T-helper 1 cell treated with Interleukin-12 subunit alpha and Interleukin-12 subunit beta and Interleukin-4 antibody, amounts not matched to agents 30 μg/mL and 1 μg/mL, for 36 hours (primary cell): ENCODE data around the gene MRAP2.
"Not testable (repeated sequence)": the region's sequence is repeated elsewhere in the genome, so short reads cannot be mapped to it uniquely, and the experiment has no call there.

ENCODE experiments used
- H3K27ac Mint-ChIP-seq: one replicate; pipeline ENCODE4 v1.8.0; 2021; ENCODE audit warnings: mild to moderate bottlenecking, mixed read lengths
- H3K27me3 Mint-ChIP-seq: one replicate; pipeline ENCODE4 v1.8.0; 2021; ENCODE audit warnings: low read depth, mixed read lengths
- H3K36me3 Mint-ChIP-seq: one replicate; pipeline ENCODE4 v1.8.0; 2021; ENCODE audit warnings: low read depth, mixed read lengths
- H3K4me1 Mint-ChIP-seq: one replicate; pipeline ENCODE4 v1.8.0; 2021; ENCODE audit warnings: low read depth, mixed read lengths
- H3K4me3 Mint-ChIP-seq: one replicate; pipeline ENCODE4 v1.8.0; 2021; ENCODE audit warnings: mild to moderate bottlenecking, moderate library complexity, mixed read lengths
- H3K9me3 Mint-ChIP-seq: one replicate; pipeline ENCODE4 v1.8.0; 2021; ENCODE audit warnings: mixed read lengths

Gene MRAP2

GRCh38 chr6:84050408-84050807 lies 16.8 kb downstream of the MRAP2 start:
- no peaks in the 10 kb centered on the region for H3K36me3 Mint-ChIP-seq
- H3K27me3 Mint-ChIP-seq, result no peaks in the 10 kb centered on the region
- no peaks in the 10 kb centered on the region for H3K9me3 Mint-ChIP-seq
- no peaks in the 10 kb centered on the region for H3K4me1 Mint-ChIP-seq
- no peak overlapping the region for H3K4me3 Mint-ChIP-seq
- H3K27ac Mint-ChIP-seq, result no peak overlapping the region

DNA sequence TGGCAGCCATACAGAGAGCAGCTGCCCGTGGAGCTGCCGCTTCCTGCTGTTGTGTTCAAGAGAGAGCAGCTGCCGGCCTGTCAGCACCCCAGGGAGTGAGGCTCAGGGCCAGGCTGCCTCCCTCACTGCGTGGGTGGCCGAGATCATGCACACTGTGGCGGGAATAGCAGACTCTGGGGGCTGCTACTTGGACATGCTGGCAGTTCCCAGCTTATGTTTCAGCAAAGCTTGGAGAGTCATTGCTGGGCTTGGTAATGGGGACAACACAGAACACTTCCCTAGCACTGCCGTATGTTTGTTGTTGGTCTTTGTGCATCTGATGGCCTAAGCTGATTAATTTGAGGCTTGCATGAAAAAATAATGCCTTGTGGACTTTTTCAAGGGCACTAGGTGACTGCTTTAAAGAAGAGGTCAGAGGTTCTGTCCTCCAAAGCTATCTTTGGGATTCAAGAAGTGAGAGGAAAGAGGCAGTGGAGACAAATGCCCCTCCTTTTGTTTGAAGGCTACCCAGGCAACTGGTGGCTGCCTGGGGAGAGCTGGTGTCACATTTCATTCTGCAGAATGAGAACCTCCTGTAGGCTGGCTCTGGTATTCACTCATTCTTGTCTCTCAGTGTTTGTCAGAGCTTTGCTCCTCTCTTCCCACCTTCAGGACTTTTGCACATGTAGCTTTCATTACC lies 18.8 kb downstream of the MRAP2 start:
- Mint-ChIP-seq H3K27me3 (no peaks in the 10 kb centered on the region), H3K4me3 (no peak overlapping the region), H3K4me1 (no peaks in the 10 kb centered on the region)

GRCh38 chr6:84052883-84053241 lies 19.3 kb downstream of the MRAP2 start:
- H3K36me3 Mint-ChIP-seq, result no peaks in the 10 kb centered on the region
- no peak overlapping the region for H3K4me3 Mint-ChIP-seq
- no peaks in the 10 kb centered on the region for H3K4me1 Mint-ChIP-seq
- H3K9me3 Mint-ChIP-seq, result no peaks in the 10 kb centered on the region
- H3K27ac Mint-ChIP-seq, result no peak overlapping the region
- H3K27me3 Mint-ChIP-seq, result no peaks in the 10 kb centered on the region

More for the DNA sequence above, 18.8 kb downstream of the MRAP2 start:
- no peaks in the 10 kb centered on the region for H3K36me3 Mint-ChIP-seq
- H3K9me3 Mint-ChIP-seq, result no peaks in the 10 kb centered on the region
- H3K27ac Mint-ChIP-seq, result no peak overlapping the region

DNA sequence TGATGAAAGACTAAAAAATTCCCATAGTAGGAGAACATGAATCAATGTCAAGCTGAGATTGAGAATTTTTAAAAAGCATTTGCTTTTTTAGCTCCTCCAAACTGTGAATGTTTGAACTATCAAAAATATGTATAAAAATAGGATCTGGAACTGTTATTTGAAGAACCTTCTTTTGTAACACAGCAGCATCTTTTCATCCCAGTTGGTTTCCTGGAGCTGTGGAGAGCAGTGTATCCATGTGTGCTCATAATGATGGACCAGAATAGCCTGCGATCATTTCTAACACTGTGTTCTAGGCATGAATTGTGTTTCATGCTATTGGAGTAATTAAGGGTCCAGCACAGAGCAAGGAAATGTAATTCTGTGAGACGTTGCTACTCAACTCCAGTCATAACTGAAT lies 22.1 kb downstream of the MRAP2 start:
- no peaks in the 10 kb centered on the region for H3K4me1 Mint-ChIP-seq
- no peak overlapping the region for H3K4me3 Mint-ChIP-seq
- no peak overlapping the region for H3K27ac Mint-ChIP-seq
- no peaks in the 10 kb centered on the region for H3K36me3 Mint-ChIP-seq
- no peaks in the 10 kb centered on the region for H3K9me3 Mint-ChIP-seq
- H3K27me3 Mint-ChIP-seq, result no peaks in the 10 kb centered on the region

DNA sequence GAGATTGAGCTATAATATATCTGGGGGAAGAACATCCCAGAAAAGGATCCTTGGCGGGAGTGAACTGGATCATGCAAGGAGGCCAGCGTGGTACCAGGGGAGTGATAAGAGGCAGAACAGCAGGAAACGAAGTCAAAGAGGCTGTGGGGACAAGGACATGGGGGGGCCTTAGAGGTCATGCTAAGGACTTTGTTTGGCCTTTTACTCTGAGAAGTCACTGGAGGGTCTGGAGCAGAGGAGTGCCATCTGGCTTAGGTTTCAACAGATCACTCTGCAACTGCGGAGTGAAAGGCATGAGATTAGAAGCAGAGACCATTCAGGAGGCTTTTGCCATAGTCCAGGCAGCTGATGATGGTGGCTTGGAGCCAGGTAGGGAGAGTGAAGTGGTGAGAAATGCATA lies 24.3 kb downstream of the MRAP2 start:
- no peaks in the 10 kb centered on the region for H3K27me3 Mint-ChIP-seq
- no peaks in the 10 kb centered on the region for H3K4me1 Mint-ChIP-seq
- H3K9me3 Mint-ChIP-seq, result no peaks in the 10 kb centered on the region
- no peak overlapping the region for H3K4me3 Mint-ChIP-seq
- H3K36me3 Mint-ChIP-seq, result no peaks in the 10 kb centered on the region
- H3K27ac Mint-ChIP-seq, result no peak overlapping the region

DNA sequence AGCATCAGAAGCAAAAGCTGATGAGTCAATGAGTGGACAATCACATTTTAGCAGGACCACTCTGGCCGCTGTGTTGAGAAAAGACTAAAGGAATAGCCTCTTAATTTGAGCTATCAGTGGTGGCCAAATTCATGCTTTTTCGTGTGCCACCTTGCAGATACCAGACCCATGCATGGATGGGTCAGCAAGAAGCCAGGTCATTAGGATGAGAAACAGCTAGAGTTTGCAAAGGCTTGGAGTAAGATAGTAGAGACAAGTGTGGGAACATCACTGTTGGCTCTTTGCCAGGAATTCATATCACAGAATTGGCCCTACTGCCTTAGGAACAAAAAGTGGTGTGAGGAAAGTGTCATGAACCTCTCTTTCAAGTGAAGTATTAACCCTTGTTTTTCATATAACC lies 25.5 kb downstream of the MRAP2 start:
- Mint-ChIP-seq H3K27ac (no peak overlapping the region), H3K9me3 (no peaks in the 10 kb centered on the region), H3K4me1 (no peaks in the 10 kb centered on the region), H3K27me3 (no peaks in the 10 kb centered on the region), H3K36me3 (no peaks in the 10 kb centered on the region), H3K4me3 (no peak overlapping the region)

DNA sequence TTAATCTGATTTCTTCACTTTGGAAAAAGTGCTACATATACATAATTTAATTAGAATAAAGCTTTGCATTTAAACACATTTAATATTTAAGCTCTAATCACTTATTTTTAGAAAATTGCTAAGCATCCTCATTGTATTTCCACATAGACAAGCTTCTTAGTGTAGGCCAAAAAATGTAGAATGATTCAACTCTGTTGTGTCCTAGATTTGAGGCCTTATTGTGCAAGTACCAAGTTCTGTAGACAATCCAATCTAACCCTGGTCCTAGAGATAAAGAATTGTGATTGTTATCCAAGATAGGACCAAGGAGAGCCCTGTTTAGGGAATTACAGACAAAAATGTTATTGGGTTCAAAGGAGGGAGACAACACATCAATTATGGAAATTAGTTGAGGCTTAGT lies 27.6 kb downstream of the MRAP2 start:
- H3K27ac Mint-ChIP-seq, result no peak overlapping the region
- H3K4me1 Mint-ChIP-seq, result no peaks in the 10 kb centered on the region
- no peak overlapping the region for H3K4me3 Mint-ChIP-seq
- H3K27me3 Mint-ChIP-seq, result no peaks in the 10 kb centered on the region
- no peaks in the 10 kb centered on the region for H3K9me3 Mint-ChIP-seq
- H3K36me3 Mint-ChIP-seq, result no peaks in the 10 kb centered on the region

DNA sequence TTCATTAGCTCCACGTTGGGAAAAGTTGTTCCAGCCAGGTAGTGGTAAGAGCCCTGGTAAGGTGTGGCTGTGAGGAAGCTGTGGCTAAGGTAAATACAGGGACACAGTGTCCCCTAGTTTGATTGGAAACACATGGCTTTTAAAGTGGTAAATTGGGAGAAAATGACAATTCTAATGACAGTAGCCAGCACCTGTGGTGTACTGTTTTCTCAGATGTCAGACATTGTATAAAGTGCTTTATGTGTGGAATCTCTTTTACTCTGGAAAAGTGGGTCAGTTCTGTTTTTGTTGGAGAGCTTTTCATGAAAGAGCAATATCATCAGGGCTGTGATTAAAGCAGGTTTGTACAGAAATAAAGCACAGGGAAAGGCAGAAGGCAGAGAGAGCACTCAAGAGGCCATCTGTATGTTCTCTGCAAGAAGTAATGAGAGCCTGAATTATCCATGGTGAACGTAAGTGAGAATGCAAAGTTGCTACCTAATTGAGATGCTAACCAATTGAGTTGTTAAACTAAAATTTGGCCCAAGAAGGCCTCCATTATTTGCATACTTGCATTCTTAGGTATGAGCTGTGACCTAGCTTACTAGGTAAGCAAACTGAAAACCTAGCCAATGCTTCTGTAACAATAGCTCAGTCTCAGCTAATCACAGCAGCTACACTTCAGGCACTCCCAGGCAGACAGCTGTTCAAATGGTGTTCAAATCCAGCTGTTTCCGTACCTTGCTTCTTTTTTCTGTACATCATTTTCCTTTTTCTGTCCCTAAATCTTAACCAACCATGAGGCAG lies 28.2 kb downstream of the MRAP2 start:
- no peaks in the 10 kb centered on the region for H3K36me3 Mint-ChIP-seq
- H3K27me3 Mint-ChIP-seq, result no peaks in the 10 kb centered on the region
- no peak overlapping the region for H3K27ac Mint-ChIP-seq
- H3K4me1 Mint-ChIP-seq, result no peaks in the 10 kb centered on the region
- no peak overlapping the region for H3K4me3 Mint-ChIP-seq
- no peaks in the 10 kb centered on the region for H3K9me3 Mint-ChIP-seq

- Mint-ChIP-seq H3K4me1 (no peaks in the 10 kb centered on the region), H3K4me3 (no peak overlapping the region), H3K27me3 (no peaks in the 10 kb centered on the region), H3K27ac (no peak overlapping the region), H3K36me3 (no peaks in the 10 kb centered on the region), H3K9me3 (no peaks in the 10 kb centered on the region)
These were observed 29.1 kb downstream of the MRAP2 start for GRCh38 chr6:84062519-84063154.

GRCh38 chr6:84065693-84066290 lies 32.2 kb downstream of the MRAP2 start:
- H3K9me3 Mint-ChIP-seq, result no peaks in the 10 kb centered on the region
- H3K36me3 Mint-ChIP-seq, result no peaks in the 10 kb centered on the region
- H3K27ac Mint-ChIP-seq, result no peak overlapping the region
- H3K4me3 Mint-ChIP-seq, result no peak overlapping the region
- peaks cover 3% of the 10 kb centered on the region for H3K27me3 Mint-ChIP-seq
- no peaks in the 10 kb centered on the region for H3K4me1 Mint-ChIP-seq

GRCh38 chr6:84066536-84066935 lies 33.0 kb downstream of the MRAP2 start:
- Mint-ChIP-seq H3K4me1 (no peaks in the 10 kb centered on the region), H3K27ac (no peak overlapping the region), H3K27me3 (peaks cover 3% of the 10 kb centered on the region), H3K9me3 (no peaks in the 10 kb centered on the region), H3K4me3 (no peak overlapping the region), H3K36me3 (no peaks in the 10 kb centered on the region)

GRCh38 chr6:84068873-84069272 lies 35.3 kb downstream of the MRAP2 start:
- H3K27ac Mint-ChIP-seq, H3K36me3 Mint-ChIP-seq, H3K4me1 Mint-ChIP-seq, H3K27me3 Mint-ChIP-seq, H3K4me3 Mint-ChIP-seq, H3K9me3 Mint-ChIP-seq: not testable (repeated sequence)

GRCh38 chr6:84072442-84072997 lies 38.9 kb downstream of the MRAP2 start:
- no peak overlapping the region for H3K27ac Mint-ChIP-seq
- peaks cover 3% of the 10 kb centered on the region for H3K27me3 Mint-ChIP-seq
- H3K4me1 Mint-ChIP-seq, result no peaks in the 10 kb centered on the region
- H3K36me3 Mint-ChIP-seq, result no peaks in the 10 kb centered on the region
- H3K4me3 Mint-ChIP-seq, result no peak overlapping the region
- H3K9me3 Mint-ChIP-seq, result no peaks in the 10 kb centered on the region

DNA sequence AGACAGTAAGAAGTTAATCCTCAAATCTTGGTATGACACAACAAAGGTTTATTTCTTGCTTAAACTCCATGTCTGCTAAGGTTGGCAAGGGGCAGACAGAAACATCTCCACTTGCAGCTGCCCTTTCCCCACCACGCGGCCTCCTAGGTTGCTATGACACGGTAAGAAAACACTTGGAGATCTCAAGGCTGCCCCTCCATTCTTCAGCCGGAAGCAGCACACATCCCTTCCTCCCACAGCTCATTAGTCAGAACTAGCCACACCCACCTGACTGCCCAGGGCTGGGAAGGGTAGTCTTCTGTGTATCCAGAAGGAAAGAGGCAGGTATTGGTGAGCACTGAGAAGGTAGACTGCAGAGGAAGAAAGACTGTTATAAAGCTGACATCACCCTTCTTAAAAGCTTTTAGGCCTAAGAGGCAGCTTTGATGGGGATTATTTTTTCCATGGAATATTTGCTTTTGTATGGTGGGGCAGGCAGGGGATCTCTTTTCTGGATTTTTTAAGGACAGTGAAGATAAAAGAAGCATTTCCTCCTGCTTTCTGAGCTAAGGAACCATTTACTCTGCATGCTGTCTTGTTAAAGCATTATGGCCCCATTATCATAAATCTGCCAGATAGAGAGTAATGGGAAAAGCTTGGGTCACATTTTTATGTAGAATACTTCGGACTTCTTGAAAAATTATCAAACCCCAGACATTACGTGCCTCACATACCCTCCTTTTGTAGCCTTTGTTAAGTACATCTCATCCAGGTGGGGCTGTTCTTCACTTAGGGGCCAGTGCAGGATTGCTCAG lies 41.6 kb downstream of the MRAP2 start:
- H3K4me1 Mint-ChIP-seq, result no peaks in the 10 kb centered on the region
- H3K27me3 Mint-ChIP-seq, result no peaks in the 10 kb centered on the region
- H3K9me3 Mint-ChIP-seq, result no peaks in the 10 kb centered on the region
- no peak overlapping the region for H3K4me3 Mint-ChIP-seq
- no peaks in the 10 kb centered on the region for H3K36me3 Mint-ChIP-seq
- H3K27ac Mint-ChIP-seq, result no peak overlapping the region
